K562 (cell line): ENCODE data around the gene SPRR3. TPM values are rescaled to one million over a fixed set of nuclear protein-coding genes. Genes with fewer than 3 reads are reported as not detected.
A peak's percentile ranks its signal among the peaks of the same experiment; 100 is the strongest.

Experiments used
- ATAC-seq: fragments of 200-7000 bp; cut with Tn5 transposase; 3 replicates; pipeline ENCODE4 v1.9.1; 2020; ENCODE audit warnings: moderate library complexity
- BruUV-seq: library from RNA; stranded (reverse); fragments of 400-500 nt; replicated peaks from 2 replicates; lab custom pipeline; 2021; lab: Mats Ljungman, UMichigan
- CTCF ChIA-PET: fragments of 300-600 bp; formaldehyde crosslinking; extraction: SDS; loops from one replicate; lab custom pipeline; 2021; ENCODE audit warnings: low intra/inter-chr PET ratio; lab: Yijun Ruan, JAX
- POLR2A ChIA-PET: fragments of 300-600, 350-650 bp; sonication (Branson Sonifier 250); formaldehyde crosslinking; extraction: SDS; loops from one replicate; lab custom pipeline; 2021; ENCODE audit warnings: antibody characterized with exemption, inconsistent platforms; lab: Yijun Ruan, JAX
- DNase-seq, 4 experiments: peaks; one replicate each; pipeline versions ENCODE4 v3.0.0 to v3.0.0-alpha.2; 2011 to 2018; ENCODE audit warnings: low spot score in 3 of 4, mixed read lengths in 3 of 4; ENCODE audit errors: extremely low read depth in 1 of 4
- FAIRE-seq: peaks from 2 replicates; lab custom pipeline; 2011; peaks lifted over from hg19 to GRCh38; lab: Jason Lieb, UNC
- H2AFZ ChIP-seq: 2 replicates; pipeline ENCODE4 v1.6.0; 2011; ENCODE audit warnings: low read depth, low read length, control low read depth, inconsistent platforms
- H3K27ac ChIP-seq: fragments of 200-600 bp; 3 replicates; pipeline ENCODE4 v1.8.0; 2011; ENCODE audit warnings: low read depth, mild to moderate bottlenecking, control low read depth, inconsistent platforms, low read length, moderate library complexity, mixed read lengths; ENCODE audit errors: extremely low read depth
- H3K27me3 ChIP-seq, 2 experiments: fragments of 300-600 bp in 1 of 2; 2 replicates in 1 of 2; 3 replicates in 1 of 2; pipeline versions ENCODE4 v1.6.0 to v1.8.0; 2011; ENCODE audit warnings: inconsistent platforms in 2 of 2, low read length in 2 of 2, mild to moderate bottlenecking in 1 of 2, mixed read lengths in 1 of 2, moderate library complexity in 1 of 2; ENCODE audit not compliant: control insufficient read depth in 2 of 2, insufficient read depth in 2 of 2
- H3K36me3 ChIP-seq: fragments of 300-600 bp; 3 replicates; pipeline ENCODE4 v1.8.0; 2011; ENCODE audit warnings: mild to moderate bottlenecking, low read length, inconsistent platforms; ENCODE audit not compliant: control insufficient read depth, insufficient read depth
- H3K4me1 ChIP-seq, 2 experiments: fragments of 200-600 bp in 1 of 2; replicated peaks in 1 of 2; 2 replicates in 1 of 2; 3 replicates in 1 of 2; pipeline versions ENCODE4 v1.5.1 to v1.8.0; 2011; ENCODE audit warnings: inconsistent platforms in 2 of 2, low read length in 2 of 2, mild to moderate bottlenecking in 1 of 2, mixed read lengths in 1 of 2, moderate library complexity in 1 of 2; ENCODE audit not compliant: control insufficient read depth in 2 of 2, insufficient read depth in 2 of 2
- H3K4me2 ChIP-seq: 2 replicates; pipeline ENCODE4 v1.6.1; 2011; ENCODE audit warnings: low read length, control low read depth, inconsistent platforms, mixed read lengths; ENCODE audit not compliant: insufficient read depth
- H3K4me3 ChIP-seq: fragments of 200-600 bp; sonication (generic), shearing (Covaris generic); 2 replicates; pipeline ENCODE4 v1.5.1; 2016; ENCODE audit warnings: control low read depth, inconsistent platforms
- H3K79me2 ChIP-seq: fragments of 200-600 bp; 3 replicates; pipeline ENCODE4 v1.8.0; 2011; ENCODE audit warnings: low read length, inconsistent platforms; ENCODE audit not compliant: control insufficient read depth, insufficient read depth
- H3K9ac ChIP-seq, 2 experiments: 2 replicates each; pipeline versions ENCODE4 v1.6.0 to v1.6.1; 2011; ENCODE audit warnings: low read depth in 2 of 2, low read length in 2 of 2, control low read depth in 1 of 2, inconsistent platforms in 1 of 2, mild to moderate bottlenecking in 1 of 2, mixed read lengths in 1 of 2; ENCODE audit not compliant: insufficient read depth in 1 of 2
- H3K9me1 ChIP-seq: one replicate; pipeline ENCODE4 v1.6.0; 2011; ENCODE audit warnings: inconsistent platforms, mild to moderate bottlenecking, low read length, moderate library complexity; ENCODE audit not compliant: control insufficient read depth, insufficient read depth
- H3K9me3 ChIP-seq: replicated peaks from 2 replicates; pipeline ENCODE4 v1.5.1; 2011; ENCODE audit warnings: low read depth, low read length, inconsistent platforms; ENCODE audit not compliant: control insufficient read depth, insufficient read depth
- H4K20me1 ChIP-seq: replicated peaks from 2 replicates; pipeline ENCODE4 v1.6.1; 2011; ENCODE audit warnings: low read length, inconsistent platforms, mixed read lengths; ENCODE audit not compliant: control insufficient read depth, insufficient read depth
- SP2 ChIP-seq: IDR thresholded peaks from 2 replicates; pipeline ENCODE4 v1.6.1; 2011; ENCODE audit warnings: mild to moderate bottlenecking, low read depth, low read length, moderate library complexity; ENCODE audit not compliant: poor library complexity, severe bottlenecking; ENCODE audit errors: extremely low read depth
- TCF3 ChIP-seq: sonication (generic); formaldehyde crosslinking; IDR thresholded peaks from 2 replicates; pipeline ENCODE4 v1.4.0; 2020; ENCODE audit warnings: mild to moderate bottlenecking, missing genetic modification reagents
- ZNF316 ChIP-seq: fragments of 450-650 bp; IDR thresholded peaks from 2 replicates; pipeline ENCODE4 v1.6.1; 2016
- WGBS: fragments of 100-300 bp; shearing (Covaris generic); methylation state at CpG from one replicate; pipeline ENCODE4 v1.1.6; 2016; ENCODE audit warnings: low coverage, mixed read lengths; ENCODE audit not compliant: insufficient coverage; ENCODE audit errors: missing lambda C conversion rate; 5-methylcytosine and 5-hydroxymethylcytosine counted together
- in situ Hi-C: fragments of 300-500 bp; cut with MboI; formaldehyde crosslinking; loops from 4 replicates; pipeline ENCODE4 v1.15.0; 2018; ENCODE audit warnings: inconsistent platforms, mixed read lengths
- intact Hi-C: fragments of 100-400 bp; cut with micrococcal nuclease; formaldehyde crosslinking; loops from 2 replicates; pipeline ENCODE4 v1.14.2; 2022
- polyA plus RNA-seq, 8 experiments: library from polyadenylated mRNA; depleted of rRNA in 4 of 8; stranded (reverse) in 5 of 8; unstranded in 3 of 8; fragments of >200 nt; fragmentation: Nextera tagmentation in 2 of 8; fragmentation: Illumina TruSeq in 1 of 8; extraction: Ambion mirVana in 2 of 8; extraction: Trizol in 1 of 8; gene quantifications; 2 replicates each; pipeline versions ENCODE4 v1.2.1 to v1.2.3, GENCODE V29; 2011 to 2014; ENCODE audit warnings: inconsistent platforms in 1 of 8, missing spikeins in 1 of 8
- total RNA-seq, 7 experiments: library from RNA; depleted of rRNA in 6 of 7; stranded (reverse); fragments of >200 nt in 6 of 7; fragmentation: Illumina TruSeq in 2 of 7; extraction: Trizol in 2 of 7; gene quantifications; 2 replicates each; pipeline versions ENCODE4 v1.2.1 to v1.2.3, GENCODE V29; 2011 to 2021; ENCODE audit warnings: low replicate concordance in 1 of 7
- TF ChIP-seq, protein P1 (sequence below): fragments of 450-650 bp; IDR thresholded peaks from 2 replicates; pipeline ENCODE4 v1.6.1; 2014; ENCODE audit warnings: low read depth, mild to moderate bottlenecking, moderate library complexity, borderline replicate concordance

SPRR3 gene
- total and polyA plus RNA-seq, 9 of the 15 experiments (the other 6 are each of a cell fraction or from before 2014, with no cell fraction given), result not detected

- TF ChIP-seq, protein P1, sequence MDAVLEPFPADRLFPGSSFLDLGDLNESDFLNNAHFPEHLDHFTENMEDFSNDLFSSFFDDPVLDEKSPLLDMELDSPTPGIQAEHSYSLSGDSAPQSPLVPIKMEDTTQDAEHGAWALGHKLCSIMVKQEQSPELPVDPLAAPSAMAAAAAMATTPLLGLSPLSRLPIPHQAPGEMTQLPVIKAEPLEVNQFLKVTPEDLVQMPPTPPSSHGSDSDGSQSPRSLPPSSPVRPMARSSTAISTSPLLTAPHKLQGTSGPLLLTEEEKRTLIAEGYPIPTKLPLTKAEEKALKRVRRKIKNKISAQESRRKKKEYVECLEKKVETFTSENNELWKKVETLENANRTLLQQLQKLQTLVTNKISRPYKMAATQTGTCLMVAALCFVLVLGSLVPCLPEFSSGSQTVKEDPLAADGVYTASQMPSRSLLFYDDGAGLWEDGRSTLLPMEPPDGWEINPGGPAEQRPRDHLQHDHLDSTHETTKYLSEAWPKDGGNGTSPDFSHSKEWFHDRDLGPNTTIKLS, result no peak
- TF ChIP-seq ZNF316, result peak; percentile 48; the same call in 1 of the 2 replicates
Measured at GRCh38 chr1:152995842-152996241, 5.7 kb upstream of the SPRR3 start (continued).

- H3K36me3 ChIP-seq, result no peaks in the 10 kb centered on the region
- H3K9me1 ChIP-seq, result no peaks in the 10 kb centered on the region
- DNase-seq, result no peak
- H3K4me2 ChIP-seq, result no peak overlapping the region
- H3K79me2 ChIP-seq, result no peaks in the 10 kb centered on the region
- FAIRE-seq, result no peak
- TF ChIP-seq TCF3 (CRISPR knock-in tag), result no peak
- TF ChIP-seq SP2, result no peak
- BruUV-seq, result no TSS peak
- no peaks in the 10 kb centered on the region for H3K4me1 ChIP-seq
- no peak overlapping the region for H3K9ac ChIP-seq
- H3K27me3 ChIP-seq, result peaks cover 2 to 18% of the 10 kb centered on the region in 2 experiments; a peak in 2 of 5 replicates
- no peaks in the 10 kb centered on the region for H4K20me1 ChIP-seq
- no peak overlapping the region for H3K4me3 ChIP-seq
- WGBS, result 3% methylated on average over 5 of the region's 5 CpGs
- no peak overlapping the region for H3K27ac ChIP-seq
- no peak for ATAC-seq
- H2AFZ ChIP-seq, result no peak overlapping the region
- CTCF ChIA-PET, result no interaction called here
- POLR2A ChIA-PET, result interaction anchor here (1.1 kb wide), 1 partner anchor 17 kb away, joined by 3 read pairs; no protein-coding TSS in a partner anchor
- in situ Hi-C loops (no loop called here), intact Hi-C loops (no loop called here)
- H3K9me3 ChIP-seq, result no peaks in the 10 kb centered on the region
Measured at GRCh38 chr1:152996633-152997400, 4.7 kb upstream of the SPRR3 start.
